ENCODE measurements around the gene ETV4. TPM values are rescaled to one million over a fixed set of nuclear protein-coding genes. Genes with fewer than 3 reads are reported as not detected.
A peak's percentile ranks its signal among the peaks of the same experiment; 100 is the strongest.

ETV4 gene
- total and polyA plus RNA-seq, 2 of the 13 experiments (the other 11 are each of a cell fraction or from before 2014, with no cell fraction given), result 128 to 330 TPM

GRCh38 chr17:43483674-43484551 lies 62.2 kb downstream of the ETV4 start, which contains the start of gene DHX8 (continued):
- TF ChIP-seq TRIM22 (IDR thresholded peaks at IDR 0.05), result no peak
- peak; percentile 62; the same call in 1 of the 2 replicates for TF ChIP-seq ZNF678 (CRISPR knock-in tag; IDR thresholded peaks at IDR 0.05)
- TF ChIP-seq PAF1 (CRISPR knock-in tag; IDR thresholded peaks at IDR 0.05), result no peak
- no peak; the same call in 1 of the 2 replicates for TF ChIP-seq ZBTB49 (CRISPR knock-in tag; IDR thresholded peaks at IDR 0.05; ENCODE audit: borderline replicate concordance)
- peak; percentile 97 for TF ChIP-seq KDM2A (CRISPR knock-in tag; IDR thresholded peaks at IDR 0.05; ENCODE audit: borderline replicate concordance, low read depth)
- no peak for TF ChIP-seq ZNF550 (CRISPR knock-in tag; IDR thresholded peaks at IDR 0.05; ENCODE audit: borderline replicate concordance)
- TF ChIP-seq ZNF431 (CRISPR knock-in tag; IDR thresholded peaks at IDR 0.05; ENCODE audit: borderline replicate concordance, low read depth), result peak; percentile 47; the same call in 1 of the 2 replicates
- no peak for TF ChIP-seq ZNF737 (CRISPR knock-in tag; IDR thresholded peaks at IDR 0.05; ENCODE audit: borderline replicate concordance)
- TF ChIP-seq RAD51 (IDR thresholded peaks at IDR 0.05; ENCODE audit: borderline replicate concordance), result no peak
- peak; percentile 71; the same call in 1 of the 2 replicates for TF ChIP-seq ZNF160 (CRISPR knock-in tag; IDR thresholded peaks at IDR 0.05)
- TF ChIP-seq FLYWCH1 (CRISPR knock-in tag; IDR thresholded peaks at IDR 0.05), result no peak; the same call in 1 of the 2 replicates
- TF ChIP-seq TFDP2 (CRISPR knock-in tag; IDR thresholded peaks at IDR 0.05), result peak; percentile 72; the same call in 1 of the 2 replicates
- TF ChIP-seq FOXP1 (IDR thresholded peaks at IDR 0.05), result peak; percentile 96
- peak; percentile 94 for TF ChIP-seq FOXP1 (CRISPR knock-in tag; IDR thresholded peaks at IDR 0.05)
- peak; percentile 95 for TF ChIP-seq ZNF205 (CRISPR knock-in tag; IDR thresholded peaks at IDR 0.05)
- TF ChIP-seq ZBTB25 (CRISPR knock-in tag; IDR thresholded peaks at IDR 0.05), result peak; percentile 99
- peak; percentile 100 for TF ChIP-seq XRCC5 (optimal IDR thresholded peaks at IDR 0.05; ENCODE audit: low read length)
- TF ChIP-seq ZNF782 (CRISPR knock-in tag; IDR thresholded peaks at IDR 0.05; ENCODE audit: borderline replicate concordance), result no peak; the same call in 1 of the 2 replicates
- no peak for TF ChIP-seq ZUFSP (CRISPR knock-in tag; IDR thresholded peaks at IDR 0.05; ENCODE audit: borderline replicate concordance)
